Nasal cavity respiratory epithelium epithelial cell of viscerocranial mucosa (primary cell): ENCODE data around the gene OR6A2. TPM values are rescaled to one million over a fixed set of nuclear protein-coding genes. Genes with fewer than 3 reads are reported as not detected.

Experiments
- total RNA-seq: library from RNA; depleted of rRNA; stranded (reverse); fragments of >200 nt; gene quantifications from 2 replicates; pipeline ENCODE4 v1.2.3, GENCODE V29; 2014

Gene OR6A2
- total RNA-seq = under 0.01 and 0.14 TPM in 2 replicates

GRCh38 chr11:6799402-6799801, at the start of gene OR6A2:
Gene OR6A2, minus strand, starts transcription at chr11:6799689. Its CDS starts 3,981 bp downstream, at chr11:6795708.

GRCh38 chr11:6845383-6845782, 45.9 kb upstream of the OR6A2 start, which contains the start of gene OR10A5:
Gene OR10A5, plus strand, starts transcription at chr11:6845683. Its CDS starts 0 bp downstream, at chr11:6845683.

GRCh38 chr11:6782720-6783119, 16.8 kb downstream of the OR6A2 start, which contains the start of gene OR2AG1:
Gene OR2AG1, plus strand, starts transcription at chr11:6783020. Its CDS starts 2,018 bp downstream, at chr11:6785038.

GRCh38 chr11:6771926-6772893, 27.3 kb downstream of the OR6A2 start, which contains the start of gene OR2AG2:
Gene OR2AG2, minus strand, starts transcription at chr11:6771976. Its CDS starts 3,019 bp downstream, at chr11:6768957.

Other genes with a start within 250 kb of the OR6A2 start
- 14.7 and 18.0 TPM in 2 replicates for gene RRP8, start 196.1 kb downstream of the OR6A2 start, total RNA-seq
- gene ILK, start 195.9 kb downstream of the OR6A2 start, total RNA-seq = 42.7 and 77.8 TPM in 2 replicates
- gene TAF10, start 187.5 kb downstream of the OR6A2 start, total RNA-seq = 27.2 and 39.6 TPM in 2 replicates
- 46.5 and 172 TPM in 2 replicates for gene TPP1, start 180.3 kb downstream of the OR6A2 start, total RNA-seq
- under 0.01 and 0.21 TPM in 2 replicates for gene DCHS1, start 143.9 kb downstream of the OR6A2 start, total RNA-seq
- gene MRPL17, start 116.3 kb downstream of the OR6A2 start, total RNA-seq = 25.1 and 52.3 TPM in 2 replicates
- under 0.01 and 0.07 TPM in 2 replicates for gene OR2AG2, start 27.7 kb downstream of the OR6A2 start, total RNA-seq
- gene OR2AG1, start 16.7 kb downstream of the OR6A2 start, total RNA-seq = not detected in 2 replicates
- not detected in 2 replicates for gene OR10A5, start 46.0 kb upstream of the OR6A2 start, total RNA-seq
- not detected in 2 replicates for gene OR10A2, start 63.4 kb upstream of the OR6A2 start, total RNA-seq
- not detected in 2 replicates for gene OR10A4, start 76.9 kb upstream of the OR6A2 start, total RNA-seq
- under 0.01 and 0.21 TPM in 2 replicates for gene OR2D2, start 92.8 kb upstream of the OR6A2 start, total RNA-seq
- not detected in 2 replicates for gene OR2D3, start 121.3 kb upstream of the OR6A2 start, total RNA-seq
- 5.8 and 8.2 TPM in 2 replicates for gene ZNF215, start 126.7 kb upstream of the OR6A2 start, total RNA-seq
- gene ZNF214, start 220.7 kb upstream of the OR6A2 start, total RNA-seq = 2.1 TPM in 2 replicates
- under 0.01 and 0.07 TPM in 2 replicates for gene NLRP14, start 220.8 kb upstream of the OR6A2 start, total RNA-seq